H9 (cell line): ENCODE results near the gene TTC24. TPM values are rescaled to one million over a fixed set of nuclear protein-coding genes. Genes with fewer than 3 reads are reported as not detected.

Experiments used
- DNase-seq: peaks from one replicate; pipeline ENCODE4 v3.0.0-alpha.2; 2017
- H2AFZ ChIP-seq: one replicate; pipeline ENCODE4 v1.6.1; 2013; ENCODE audit warnings: mild to moderate bottlenecking, low read length, control low read depth, moderate library complexity
- H2AK5ac ChIP-seq: 2 replicates; pipeline ENCODE4 v1.6.1; 2013; ENCODE audit warnings: low read length, control low read depth, mixed read lengths; ENCODE audit not compliant: insufficient read length
- H2BK120ac ChIP-seq: one replicate; pipeline ENCODE4 v1.6.1; 2013; ENCODE audit warnings: low read depth, mild to moderate bottlenecking, low read length, control low read depth, inconsistent platforms; ENCODE audit not compliant: poor library complexity, severe bottlenecking
- H2BK12ac ChIP-seq: 2 replicates; pipeline ENCODE4 v1.6.1; 2013; ENCODE audit warnings: low read length, control low read depth, mixed read lengths, low read depth; ENCODE audit not compliant: insufficient read length
- H2BK15ac ChIP-seq: 2 replicates; pipeline ENCODE4 v1.6.1; 2013; ENCODE audit warnings: low read depth, low read length, control low read depth
- H2BK20ac ChIP-seq: one replicate; pipeline ENCODE4 v1.6.1; 2013; ENCODE audit warnings: low read depth, mild to moderate bottlenecking, low read length, control low read depth, inconsistent platforms; ENCODE audit not compliant: poor library complexity, severe bottlenecking
- H2BK5ac ChIP-seq: 2 replicates; pipeline ENCODE4 v1.6.1; 2013; ENCODE audit warnings: low read length, control low read depth, mixed read lengths; ENCODE audit not compliant: insufficient read length
- H3K14ac ChIP-seq: 2 replicates; pipeline ENCODE4 v1.6.1; 2013; ENCODE audit warnings: low read length, control low read depth; ENCODE audit not compliant: insufficient read depth
- H3K18ac ChIP-seq: 2 replicates; pipeline ENCODE4 v1.6.1; 2013; ENCODE audit warnings: low read depth, mild to moderate bottlenecking, mixed read lengths, low read length, control low read depth; ENCODE audit not compliant: insufficient read length
- H3K23ac ChIP-seq: 2 replicates; pipeline ENCODE4 v1.6.1; 2013; ENCODE audit warnings: low read length, control low read depth, mixed read lengths, low read depth; ENCODE audit not compliant: insufficient read length
- H3K23me2 ChIP-seq: 2 replicates; pipeline ENCODE4 v1.6.1; 2013; ENCODE audit warnings: low read depth, mild to moderate bottlenecking, mixed read lengths, low read length, control low read depth; ENCODE audit not compliant: insufficient read length, poor library complexity, severe bottlenecking
- H3K27ac ChIP-seq: 2 replicates; pipeline ENCODE4 v1.5.1; 2013; ENCODE audit warnings: low read length, control low read depth, mixed read lengths, low read depth; ENCODE audit not compliant: insufficient read length
- H3K27me3 ChIP-seq: 2 replicates; pipeline ENCODE4 v1.6.1; 2013; ENCODE audit warnings: low read length, control low read depth, inconsistent platforms; ENCODE audit not compliant: insufficient read depth
- H3K4ac ChIP-seq: 2 replicates; pipeline ENCODE4 v1.6.1; 2013; ENCODE audit warnings: low read depth, mild to moderate bottlenecking, control low read depth, inconsistent platforms, low read length, moderate library complexity
- H3K4me1 ChIP-seq: 2 replicates; pipeline ENCODE4 v1.6.1; 2013; ENCODE audit warnings: low read length, control low read depth, inconsistent platforms; ENCODE audit not compliant: insufficient read depth
- H3K4me2 ChIP-seq: 2 replicates; pipeline ENCODE4 v1.6.1; 2013; ENCODE audit warnings: low read length, control low read depth, mixed read lengths; ENCODE audit not compliant: insufficient read length, insufficient read depth
- H3K56ac ChIP-seq: 2 replicates; pipeline ENCODE4 v1.6.1; 2013; ENCODE audit warnings: low read depth, mild to moderate bottlenecking, mixed read lengths, low read length, control low read depth; ENCODE audit not compliant: insufficient read length
- H3K79me1 ChIP-seq: 2 replicates; pipeline ENCODE4 v1.6.1; 2013; ENCODE audit warnings: low read depth, mild to moderate bottlenecking, moderate library complexity, low read length, control low read depth, inconsistent platforms; ENCODE audit not compliant: insufficient read depth, poor library complexity, severe bottlenecking
- H3K79me2 ChIP-seq: 2 replicates; pipeline ENCODE4 v1.6.1; 2013; ENCODE audit warnings: low read length, control low read depth, inconsistent platforms; ENCODE audit not compliant: insufficient read depth
- H3K9ac ChIP-seq: 2 replicates; pipeline ENCODE4 v1.6.1; 2013; ENCODE audit warnings: low read length, control low read depth, mixed read lengths; ENCODE audit not compliant: insufficient read length; ENCODE audit errors: extremely low read depth
- H3K9me3 ChIP-seq: one replicate; pipeline ENCODE4 v1.6.1; 2013; ENCODE audit warnings: low read depth, low read length, inconsistent platforms; ENCODE audit not compliant: control insufficient read depth
- H3T11ph ChIP-seq: one replicate; pipeline ENCODE4 v1.6.1; 2013; ENCODE audit warnings: mild to moderate bottlenecking, low read length, control low read depth, inconsistent platforms
- H4K20me1 ChIP-seq: one replicate; pipeline ENCODE4 v1.6.1; 2013; ENCODE audit not compliant: control insufficient read depth, insufficient read length, insufficient read depth
- H4K5ac ChIP-seq: 2 replicates; pipeline ENCODE4 v1.6.1; 2013; ENCODE audit warnings: low read depth, mild to moderate bottlenecking, mixed read lengths, low read length, control low read depth; ENCODE audit not compliant: insufficient read length
- H4K8ac ChIP-seq: replicated peaks from 2 replicates; pipeline ENCODE4 v1.6.1; 2013; ENCODE audit warnings: low read length, control low read depth, mixed read lengths, low read depth; ENCODE audit not compliant: insufficient read length
- H4K91ac ChIP-seq: 2 replicates; pipeline ENCODE4 v1.6.1; 2013; ENCODE audit warnings: low read depth, mild to moderate bottlenecking, moderate library complexity, mixed read lengths, low read length, control low read depth; ENCODE audit not compliant: insufficient read length
- H3K27ac Mint-ChIP-seq, 3 experiments: 2 replicates in 2 of 3; 3 replicates in 1 of 3; pipeline ENCODE4 v1.8.0; 2020 to 2021; ENCODE audit warnings: mixed read lengths in 3 of 3, mild to moderate bottlenecking in 1 of 3, moderate library complexity in 1 of 3
- H3K27me3 Mint-ChIP-seq: 2 replicates; pipeline ENCODE4 v1.8.0; 2021; ENCODE audit warnings: low read depth, mild to moderate bottlenecking, moderate library complexity, mixed read lengths
- H3K36me3 Mint-ChIP-seq, 3 experiments: 2 replicates in 2 of 3; 3 replicates in 1 of 3; pipeline ENCODE4 v1.8.0; 2020 to 2021; ENCODE audit warnings: low read depth in 3 of 3, mixed read lengths in 3 of 3; ENCODE audit not compliant: insufficient read depth in 1 of 3
- H3K4me1 Mint-ChIP-seq, 2 experiments: 2 replicates each; pipeline ENCODE4 v1.8.0; 2020; ENCODE audit warnings: mixed read lengths in 2 of 2
- H3K4me3 Mint-ChIP-seq, 2 experiments: 2 replicates in 1 of 2; 3 replicates in 1 of 2; pipeline ENCODE4 v1.8.0; 2020 to 2021; ENCODE audit warnings: mild to moderate bottlenecking in 2 of 2, mixed read lengths in 2 of 2, moderate library complexity in 1 of 2
- H3K9me3 Mint-ChIP-seq, 2 experiments: 2 replicates in 1 of 2; 3 replicates in 1 of 2; pipeline ENCODE4 v1.8.0; 2020; ENCODE audit warnings: mild to moderate bottlenecking in 2 of 2, mixed read lengths in 2 of 2, moderate library complexity in 1 of 2
- CTCF ChIP-seq: fragments of 200-600 bp; sonication (generic); conservative IDR thresholded peaks from 3 replicates; pipeline ENCODE4 v1.8.0; 2021; ENCODE audit warnings: antibody characterized with exemption, mild to moderate bottlenecking
- WGBS: extraction: QIAGEN DNeasy Blood & Tissue Kit; methylation state at CpG from one replicate; pipeline ENCODE4 v1.1.7; 2013; ENCODE audit warnings: missing lambda C conversion rate, low lambda C conversion rate, mixed read lengths; ENCODE audit not compliant: insufficient read length; ENCODE audit errors: extremely low coverage; 5-methylcytosine and 5-hydroxymethylcytosine counted together
- total RNA-seq: library from RNA; stranded (reverse); gene quantifications from 2 replicates; pipeline ENCODE4 v1.2.1, GENCODE V29; 2021

The TTC24 gene
- total RNA-seq, 1 experiment from 2014 or later: 0.26 TPM

- Histone ChIP-seq H2BK12ac (no peak overlapping the region), H4K5ac (no peak overlapping the region), H2AFZ (no peak overlapping the region), H3K9ac (no peak overlapping the region), H2BK120ac (no peak overlapping the region), H2BK5ac (no peak overlapping the region), H3K56ac (no peak overlapping the region), H3K14ac (no peak overlapping the region), H3K27me3 (no peaks in the 10 kb centered on the region), H2BK15ac (no peak overlapping the region), H3K79me2 (no peaks in the 10 kb centered on the region; the same call in 1 of the 2 replicates), H2BK20ac (no peak overlapping the region), H3K4me1 (no peaks in the 10 kb centered on the region; the same call in 1 of the 2 replicates), H3K18ac (no peak overlapping the region), H2AK5ac (no peak overlapping the region), H3T11ph (no peak overlapping the region), H3K4me2 (no peak overlapping the region), H3K27ac (no peak overlapping the region), H3K9me3 (no peaks in the 10 kb centered on the region), H4K91ac (no peak overlapping the region), H3K23me2 (peaks cover 4% of the 10 kb centered on the region), H3K23ac (no peak overlapping the region), H4K20me1 (no peaks in the 10 kb centered on the region), H4K8ac (no peak overlapping the region), H3K4ac (no peak overlapping the region), H3K79me1 (no peaks in the 10 kb centered on the region)
- no peak for DNase-seq
- Mint-ChIP-seq H3K27ac (no peak overlapping the region; a peak in 1 of 7 replicates), H3K9me3 (no peaks in the 10 kb centered on the region; a peak in 2 of 5 replicates), H3K4me1 (peaks cover 15 to 23% of the 10 kb centered on the region in 2 experiments), H3K36me3 (peaks cover 29 to 59% (median 50%) of the 10 kb centered on the region in 3 experiments; a peak in 6 of 7 replicates), H3K27me3 (peaks cover 2% of the 10 kb centered on the region; the same call in 1 of the 2 replicates), H3K4me3 (no peak overlapping the region)
- TF ChIP-seq CTCF: no peak
- no CpG with 5 or more reads among the region's 4 CpGs for WGBS
Observed at GRCh38 chr1:156598731-156599432, 19.4 kb downstream of the TTC24 start.
